Measurements from ENCODE around the gene FOXN3. TPM values are rescaled to one million over a fixed set of nuclear protein-coding genes. Genes with fewer than 3 reads are reported as not detected.

Gene FOXN3
- total RNA-seq, 1 donor from 2014 or later, result 106 TPM

GRCh38 chr14:89304972-89305703, 111.9 kb downstream of the FOXN3 start:
- Mint-ChIP-seq H3K27ac (peak overlapping the region; percentile 99), H3K9me3 (peaks cover 3% of the 10 kb centered on the region), H3K27me3 (no peaks in the 10 kb centered on the region), H3K4me1 (peaks cover 86% of the 10 kb centered on the region), H3K4me3 (peak overlapping the region; percentile 89), H3K36me3 (ENCODE audit: low read depth) (peaks cover 11% of the 10 kb centered on the region)
- peak; percentile 40 for DNase-seq
- no peak for TF ChIP-seq CTCF (IDR thresholded peaks at IDR 0.05)
- ChIA-PET POLR2A (interaction anchor here (0.5 to 5.3 kb wide), 23 partner anchors 9 to 423 kb away, joined by 3 to 43 read pairs (median 5); no protein-coding TSS in a partner anchor), CTCF (interaction anchor here (0.8 to 5.8 kb wide), 7 partner anchors 19 to 128 kb away, joined by 3 to 30 read pairs (median 4); no protein-coding TSS in a partner anchor)
- ATAC-seq (ENCODE audit: low read depth), result peak; percentile 43
- intact Hi-C loops (cut with micrococcal nuclease), result loop anchor here (1.0 to 10.0 kb wide), 15 partner anchors 26 to 950 kb away; partner anchors contain the start of genes FOXN3, PSMC1 and TTC8

GRCh38 chr14:89304561-89304960, 112.5 kb downstream of the FOXN3 start:
- ChIA-PET CTCF (interaction anchor here (0.8 to 5.8 kb wide), 10 partner anchors 32 to 128 kb away, joined by 3 to 30 read pairs (median 4); no protein-coding TSS in a partner anchor), POLR2A (interaction anchor here (0.5 to 5.3 kb wide), 26 partner anchors 8 to 160 kb away, joined by 3 to 43 read pairs (median 5); no protein-coding TSS in a partner anchor)
- Mint-ChIP-seq H3K9me3 (peaks cover 3% of the 10 kb centered on the region), H3K36me3 (ENCODE audit: low read depth) (peaks cover 12% of the 10 kb centered on the region), H3K27me3 (no peaks in the 10 kb centered on the region), H3K4me1 (peaks cover 83% of the 10 kb centered on the region), H3K4me3 (peak overlapping the region; percentile 89), H3K27ac (peak overlapping the region; percentile 99)
- intact Hi-C loops (cut with micrococcal nuclease), result loop anchor here (1.0 to 10.0 kb wide), 12 partner anchors 27 to 950 kb away; partner anchors contain the start of genes FOXN3, PSMC1 and TTC8
- DNase-seq, result no peak
- TF ChIP-seq CTCF (IDR thresholded peaks at IDR 0.05), result no peak
- ATAC-seq (ENCODE audit: low read depth), result no peak

GRCh38 chr14:89303456-89304435, 113.3 kb downstream of the FOXN3 start:
- peak overlapping the region; percentile 99 for H3K27ac Mint-ChIP-seq
- TF ChIP-seq CTCF (IDR thresholded peaks at IDR 0.05), result no peak
- H3K27me3 Mint-ChIP-seq, result no peaks in the 10 kb centered on the region
- peaks cover 77% of the 10 kb centered on the region for H3K4me1 Mint-ChIP-seq
- H3K36me3 Mint-ChIP-seq (ENCODE audit: low read depth), result peaks cover 20% of the 10 kb centered on the region
- peak overlapping the region; percentile 89 for H3K4me3 Mint-ChIP-seq
- ChIA-PET POLR2A (interaction anchor here (0.6 to 5.3 kb wide), 26 partner anchors 7 to 1404 kb away, joined by 3 to 43 read pairs (median 5); no protein-coding TSS in a partner anchor), CTCF (interaction anchor here (0.8 to 5.8 kb wide), 10 partner anchors 31 to 127 kb away, joined by 3 to 30 read pairs (median 3); no protein-coding TSS in a partner anchor)
- intact Hi-C loops (cut with micrococcal nuclease), result loop anchor here (1.0 to 10.0 kb wide), 14 partner anchors 27 to 951 kb away; partner anchors contain the start of genes FOXN3, PSMC1 and TTC8
- peak; percentile 63 for ATAC-seq (ENCODE audit: low read depth)
- peak; percentile 57 for DNase-seq
- peaks cover 4% of the 10 kb centered on the region for H3K9me3 Mint-ChIP-seq

GRCh38 chr14:89302396-89302950, 114.6 kb downstream of the FOXN3 start:
- no peak for ATAC-seq (ENCODE audit: low read depth)
- TF ChIP-seq CTCF (IDR thresholded peaks at IDR 0.05), result no peak
- peaks cover 5% of the 10 kb centered on the region for H3K9me3 Mint-ChIP-seq
- peaks cover 67% of the 10 kb centered on the region for H3K4me1 Mint-ChIP-seq
- ChIA-PET POLR2A (interaction anchor here (0.6 to 5.3 kb wide), 10 partner anchors 22 to 312 kb away, joined by 3 to 43 read pairs (median 8); no protein-coding TSS in a partner anchor), CTCF (interaction anchor here (1.3 to 5.8 kb wide), 2 partner anchors 34 to 43 kb away, joined by 3 to 30 read pairs; no protein-coding TSS in a partner anchor)
- H3K36me3 Mint-ChIP-seq (ENCODE audit: low read depth), result peaks cover 23% of the 10 kb centered on the region
- peak overlapping the region; percentile 89 for H3K4me3 Mint-ChIP-seq
- no peaks in the 10 kb centered on the region for H3K27me3 Mint-ChIP-seq
- H3K27ac Mint-ChIP-seq, result peak overlapping the region; percentile 99
- no peak for DNase-seq
- intact Hi-C loops (cut with micrococcal nuclease), result loop anchor here (2.0 to 10.0 kb wide), 4 partner anchors 26 to 952 kb away; partner anchors contain the start of genes PSMC1 and TTC8

Data from activated B cell treated with CpG ODN at 0.5 μM for 24 hours (primary cell).